Thyroid gland (tissue), 4 donors: ENCODE measurements around the gene IP6K3. TPM values are rescaled to one million over a fixed set of nuclear protein-coding genes. Genes with fewer than 3 reads are reported as not detected.

Experiments
- DNase-seq, 2 donors: peaks; one replicate each; pipeline ENCODE4 v3.0.0-alpha.2; 2019
- H3K27ac ChIP-seq, 3 donors: fragments of 200-600 bp; sonication (generic); 1 replicate in 2 of 3; 2 replicates in 1 of 3; pipeline ENCODE4 v1.5.1; 2016 to 2019; ENCODE audit warnings: mild to moderate bottlenecking in 1 of 3, moderate library complexity in 1 of 3
- H3K27me3 ChIP-seq: fragments of 200-600 bp; sonication (generic); one replicate; pipeline ENCODE4 v1.5.1; 2019
- H3K36me3 ChIP-seq, 2 donors: fragments of 200-600 bp; sonication (generic); one replicate each; pipeline ENCODE4 v1.5.1; 2016 to 2019
- H3K4me1 ChIP-seq, 2 donors: fragments of 200-600 bp; sonication (generic); one replicate each; pipeline ENCODE4 v1.5.1; 2017 to 2019
- H3K4me3 ChIP-seq, 3 donors: fragments of 200-600 bp; sonication (generic); replicated peaks in 1 of 3; 1 replicate in 2 of 3; 2 replicates in 1 of 3; pipeline ENCODE4 v1.5.1; 2016; ENCODE audit warnings: mild to moderate bottlenecking in 1 of 3
- H3K9me3 ChIP-seq: fragments of 200-600 bp; sonication (generic); one replicate; pipeline ENCODE4 v1.5.1; 2017
- CTCF ChIP-seq, 6 experiments: fragments of 200-600 bp in 3 of 6; fragments of 450-650 bp in 3 of 6; sonication (generic) in 3 of 6; IDR thresholded peaks; one replicate each; pipeline ENCODE4 v1.5.1; 2016 to 2019; ENCODE audit warnings: antibody characterized with exemption in 6 of 6, mild to moderate bottlenecking in 2 of 6, inconsistent platforms in 1 of 6, moderate library complexity in 1 of 6
- POLR2A ChIP-seq, 2 donors: fragments of 450-650 bp; IDR thresholded peaks; one replicate each; pipeline ENCODE4 v1.6.1; 2017; ENCODE audit warnings: antibody characterized with exemption in 2 of 2, mild to moderate bottlenecking in 2 of 2, moderate library complexity in 1 of 2
- WGBS, 2 donors: methylation state at CpG; one replicate each; pipeline ENCODE4 v1.1.5; 2017; 5-methylcytosine and 5-hydroxymethylcytosine counted together
- intact Hi-C: fragments of 100-400 bp; cut with DNase I; formaldehyde crosslinking; loops from one replicate; pipeline ENCODE4 v1.15.1; 2023
- total RNA-seq, 4 donors: library from RNA; depleted of rRNA; stranded (reverse); fragments of >200 nt; gene quantifications; one replicate each; pipeline ENCODE4 v1.2.3, GENCODE V29; 2016

IP6K3 gene
- total RNA-seq, 4 donors from 2014 or later = 7.9 to 20.5 (median 17.1) TPM

- H3K4me3 ChIP-seq = no peak overlapping the region
- H3K27ac ChIP-seq = peak overlapping the region; percentile 42 to 93 (median 81)
- H3K36me3 ChIP-seq = peaks cover 30 to 38% of the 10 kb centered on the region in 2 donors
- no peaks in the 10 kb centered on the region for H3K9me3 ChIP-seq
- no peaks in the 10 kb centered on the region for H3K27me3 ChIP-seq
- TF ChIP-seq CTCF (IDR thresholded peaks at IDR 0.05) = peak; percentile 70 to 99 (median 96)
- peak in 1 of 2 donors; percentile 15 for TF ChIP-seq POLR2A (IDR thresholded peaks at IDR 0.05)
- 9 to 16% methylated on average over 10 to 27 of the region's 47 CpGs for WGBS, 2 donors
- DNase-seq = peak; percentile 88 to 91
- intact Hi-C loops = loop anchor here (5.0 to 10.0 kb wide), 2 partner anchors 53 to 256 kb away; no protein-coding TSS in a partner anchor
- H3K4me1 ChIP-seq = peaks cover 26 to 42% of the 10 kb centered on the region in 2 donors
Observed at GRCh38 chr6:33771146-33772081, 24.7 kb upstream of the IP6K3 start.

- Histone ChIP-seq H3K36me3 (peaks cover 24 to 32% of the 10 kb centered on the region in 2 donors), H3K27ac (peak overlapping the region; percentile 42 to 93 (median 81)), H3K27me3 (no peaks in the 10 kb centered on the region), H3K9me3 (no peaks in the 10 kb centered on the region), H3K4me3 (no peak overlapping the region), H3K4me1 (peaks cover 26 to 42% of the 10 kb centered on the region in 2 donors)
- DNase-seq = no peak
- no peak for TF ChIP-seq CTCF (IDR thresholded peaks at IDR 0.05)
- TF ChIP-seq POLR2A (IDR thresholded peaks at IDR 0.05) = no peak
- WGBS, 2 donors = 34 to 47% methylated on average over 3 of the region's 3 CpGs
- intact Hi-C loops = loop anchor here (5.0 to 10.0 kb wide), 2 partner anchors 54 to 257 kb away; no protein-coding TSS in a partner anchor
Observed at GRCh38 chr6:33770833-33771145, 24.1 kb upstream of the IP6K3 start.

- no peak overlapping the region for H3K4me3 ChIP-seq
- peaks cover 19 to 27% of the 10 kb centered on the region in 2 donors for H3K36me3 ChIP-seq
- peaks cover 26 to 42% of the 10 kb centered on the region in 2 donors for H3K4me1 ChIP-seq
- H3K27me3 ChIP-seq = no peaks in the 10 kb centered on the region
- intact Hi-C loops = loop anchor here (5.0 to 10.0 kb wide), 2 partner anchors 55 to 257 kb away; no protein-coding TSS in a partner anchor
- peak overlapping the region; percentile 42 to 93 (median 81) for H3K27ac ChIP-seq
- TF ChIP-seq POLR2A (IDR thresholded peaks at IDR 0.05) (no peak), CTCF (IDR thresholded peaks at IDR 0.05) (no peak)
- peak; percentile 74 to 75 for DNase-seq
- WGBS, 2 donors = 33% methylated on average over 14 of the region's 14 CpGs
- no peaks in the 10 kb centered on the region for H3K9me3 ChIP-seq
Observed at GRCh38 chr6:33770124-33770832, 23.6 kb upstream of the IP6K3 start.

DNA sequence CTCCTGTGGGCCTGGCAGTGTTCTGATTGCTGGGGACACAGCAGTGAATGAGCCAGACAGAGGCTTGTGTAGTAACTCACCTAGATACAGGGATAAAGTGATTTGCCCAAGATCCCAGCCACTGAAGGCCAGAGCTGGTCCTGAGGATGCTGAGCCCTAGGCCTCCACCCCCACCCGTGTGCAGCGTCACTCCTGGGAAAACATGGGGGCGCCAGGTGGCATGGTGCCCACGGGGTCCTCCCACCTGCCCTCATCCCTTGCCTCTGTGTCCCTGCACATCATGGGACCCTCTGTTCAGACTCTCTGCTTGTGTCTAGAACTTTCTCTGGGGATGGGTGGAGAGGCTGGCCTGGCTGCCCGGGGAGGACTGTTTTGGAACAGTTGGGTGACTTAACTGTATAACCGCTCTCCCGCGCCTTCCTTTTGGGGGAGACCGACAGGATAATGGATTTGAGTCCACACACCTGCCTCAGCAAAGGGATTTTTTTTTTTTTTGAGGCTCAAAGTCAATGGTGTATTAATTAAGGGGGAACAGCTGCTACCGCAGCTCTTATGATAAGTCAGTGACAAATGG lies 22.6 kb upstream of the IP6K3 start:
- no peaks in the 10 kb centered on the region for H3K9me3 ChIP-seq
- H3K27me3 ChIP-seq = no peaks in the 10 kb centered on the region
- DNase-seq = no peak
- H3K4me3 ChIP-seq = no peak overlapping the region
- WGBS, 2 donors = 86% methylated on average over 10 of the region's 10 CpGs
- peaks cover 26 to 42% of the 10 kb centered on the region in 2 donors for H3K4me1 ChIP-seq
- intact Hi-C loops = loop anchor here (2.0 to 10.0 kb wide), 2 partner anchors 185 to 385 kb away; partner anchors contain the start of gene BAK1
- peak overlapping the region; percentile 33 to 93 (median 81) for H3K27ac ChIP-seq
- peaks cover 13 to 19% of the 10 kb centered on the region in 2 donors for H3K36me3 ChIP-seq
- TF ChIP-seq POLR2A (IDR thresholded peaks at IDR 0.05) (no peak), CTCF (IDR thresholded peaks at IDR 0.05) (no peak)
